Activated B cell treated with CpG ODN at 0.5 μM for 24 hours (primary cell): ENCODE data around the gene SPATS2L. TPM values are rescaled to one million over a fixed set of nuclear protein-coding genes. Genes with fewer than 3 reads are reported as not detected.
A peak's percentile ranks its signal among the peaks of the same experiment; 100 is the strongest.

Source experiments
- ATAC-seq: fragments of 200-7000 bp; cut with Tn5 transposase; one replicate; pipeline ENCODE4 v1.10.0; 2021; ENCODE audit warnings: low read depth, mild to moderate bottlenecking, moderate library complexity
- CTCF ChIA-PET: fragments of 350-600 bp; sonication (Branson Sonifier 250); formaldehyde crosslinking; loops from one replicate; lab custom pipeline; 2021; ENCODE audit warnings: antibody characterized with exemption; lab: Charles Lee
- POLR2A ChIA-PET: fragments of 350-600 bp; sonication (Branson Sonifier 250); formaldehyde crosslinking; loops from one replicate; lab custom pipeline; 2021; ENCODE audit warnings: antibody characterized with exemption; lab: Charles Lee
- DNase-seq: peaks from one replicate; pipeline ENCODE4 v3.0.0; 2022
- H3K27ac Mint-ChIP-seq: one replicate; pipeline ENCODE4 v1.8.0; 2020; ENCODE audit warnings: mixed read lengths
- H3K27me3 Mint-ChIP-seq: one replicate; pipeline ENCODE4 v1.8.0; 2021; ENCODE audit warnings: mixed read lengths
- H3K36me3 Mint-ChIP-seq: one replicate; pipeline ENCODE4 v1.8.0; 2021; ENCODE audit warnings: low read depth, mixed read lengths
- H3K4me1 Mint-ChIP-seq: one replicate; pipeline ENCODE4 v1.8.0; 2021; ENCODE audit warnings: mixed read lengths
- H3K4me3 Mint-ChIP-seq: one replicate; pipeline ENCODE4 v1.8.0; 2020; ENCODE audit warnings: mild to moderate bottlenecking, mixed read lengths
- H3K9me3 Mint-ChIP-seq: one replicate; pipeline ENCODE4 v1.8.0; 2020; ENCODE audit warnings: mixed read lengths
- CTCF ChIP-seq: fragments of 200-600 bp; IDR thresholded peaks from one replicate; pipeline ENCODE4 v1.8.0; 2022; ENCODE audit warnings: antibody characterized with exemption, mild to moderate bottlenecking
- intact Hi-C: fragments of 100-400 bp; cut with micrococcal nuclease; formaldehyde crosslinking; loops from one replicate; pipeline ENCODE4 v1.15.1; 2024
- total RNA-seq: library from RNA; stranded (reverse); gene quantifications from 2 replicates; pipeline ENCODE4 v1.2.3, GENCODE V29; 2022

The SPATS2L gene
- total RNA-seq, 1 donor from 2014 or later: 0.64 TPM

DNA sequence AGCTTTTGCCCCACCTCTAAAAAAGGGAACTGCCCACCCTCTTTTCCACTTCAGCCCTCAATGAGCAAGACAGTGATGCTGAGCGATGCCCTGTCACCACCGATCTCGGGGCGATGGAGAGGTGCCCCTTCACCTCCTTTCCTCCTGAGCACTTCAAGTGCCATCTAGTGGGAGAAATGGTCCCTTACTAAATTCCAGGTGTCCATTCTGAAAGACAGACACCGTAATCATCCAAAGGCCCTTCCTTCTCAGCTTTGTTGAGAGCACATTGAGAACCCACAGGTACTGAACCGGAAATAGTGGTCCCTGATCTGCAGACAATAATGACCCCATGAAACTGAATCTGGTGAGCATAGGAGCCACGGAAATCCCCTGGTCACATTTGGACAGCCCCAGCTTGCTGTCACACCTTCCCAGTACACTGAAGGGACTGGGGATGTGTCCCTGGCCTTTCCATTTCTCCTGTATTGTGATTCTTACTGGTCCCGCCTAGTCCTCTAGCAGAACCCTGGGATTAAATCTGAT is 164.9 kb downstream of the SPATS2L start:
- CTCF ChIA-PET: interaction anchor here (1.5 to 3.0 kb wide), 5 partner anchors 10 to 767 kb away, joined by 5 to 16 read pairs (median 6); no protein-coding TSS in a partner anchor
- no peaks in the 10 kb centered on the region for H3K36me3 Mint-ChIP-seq
- no peak overlapping the region for H3K27ac Mint-ChIP-seq
- H3K4me1 Mint-ChIP-seq: peaks cover 24% of the 10 kb centered on the region
- no peak for TF ChIP-seq CTCF
- peak; percentile 50 for ATAC-seq
- POLR2A ChIA-PET: no interaction called here
- intact Hi-C loops: loop anchor here (1.0 to 5.0 kb wide), 2 partner anchors 99 to 491 kb away; no protein-coding TSS in a partner anchor
- H3K9me3 Mint-ChIP-seq: no peaks in the 10 kb centered on the region
- H3K4me3 Mint-ChIP-seq: no peak overlapping the region
- H3K27me3 Mint-ChIP-seq: no peaks in the 10 kb centered on the region
- no peak for DNase-seq

DNA sequence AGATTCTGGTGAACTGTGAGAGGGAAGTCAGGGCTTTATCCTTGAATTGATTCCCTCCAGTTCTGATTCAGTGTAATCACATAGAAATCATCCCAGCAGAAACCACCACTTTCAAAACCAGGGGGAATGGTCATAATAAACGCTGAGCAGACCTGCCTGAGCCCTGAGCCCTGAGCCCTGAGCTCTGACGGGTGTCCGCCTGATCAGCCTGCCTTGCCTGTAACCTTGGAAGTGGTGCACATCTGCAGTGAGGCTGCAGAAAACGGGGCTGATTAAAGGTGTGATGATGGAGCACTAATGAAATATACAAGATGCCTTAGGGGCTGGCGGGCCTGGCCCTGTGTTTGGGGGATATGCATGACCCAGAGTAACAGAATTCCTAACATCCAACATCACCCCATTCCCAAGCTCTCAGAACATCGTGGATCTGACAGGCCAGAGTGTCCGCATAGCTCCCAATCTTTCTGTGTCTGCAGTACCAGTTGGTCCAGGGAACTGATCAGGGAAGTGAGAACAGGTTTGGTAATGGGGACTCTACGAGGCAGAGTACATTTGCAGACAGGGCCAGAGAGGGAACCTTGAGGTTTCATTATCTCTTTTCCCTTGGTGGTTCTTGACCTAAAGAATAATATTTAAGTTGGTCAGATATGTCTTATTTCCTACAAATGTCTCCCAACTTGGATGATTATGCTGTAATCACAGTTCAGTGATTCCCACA is 165.6 kb downstream of the SPATS2L start:
- H3K4me1 Mint-ChIP-seq: peaks cover 17% of the 10 kb centered on the region
- no peak overlapping the region for H3K27ac Mint-ChIP-seq
- DNase-seq (no peak), ATAC-seq (no peak)
- no peaks in the 10 kb centered on the region for H3K27me3 Mint-ChIP-seq
- H3K36me3 Mint-ChIP-seq: no peaks in the 10 kb centered on the region
- TF ChIP-seq CTCF: no peak
- no peaks in the 10 kb centered on the region for H3K9me3 Mint-ChIP-seq
- ChIA-PET POLR2A (interaction anchor here (0.7 kb wide), 1 partner anchor 559 kb away, joined by 3 read pairs; no protein-coding TSS in a partner anchor), CTCF (interaction anchor here (0.9 to 3.0 kb wide), 6 partner anchors 9 to 768 kb away, joined by 3 to 16 read pairs (median 6); no protein-coding TSS in a partner anchor)
- no peak overlapping the region for H3K4me3 Mint-ChIP-seq
- intact Hi-C loops: loop anchor here (1.0 to 5.0 kb wide), 2 partner anchors 100 to 492 kb away; no protein-coding TSS in a partner anchor

DNA sequence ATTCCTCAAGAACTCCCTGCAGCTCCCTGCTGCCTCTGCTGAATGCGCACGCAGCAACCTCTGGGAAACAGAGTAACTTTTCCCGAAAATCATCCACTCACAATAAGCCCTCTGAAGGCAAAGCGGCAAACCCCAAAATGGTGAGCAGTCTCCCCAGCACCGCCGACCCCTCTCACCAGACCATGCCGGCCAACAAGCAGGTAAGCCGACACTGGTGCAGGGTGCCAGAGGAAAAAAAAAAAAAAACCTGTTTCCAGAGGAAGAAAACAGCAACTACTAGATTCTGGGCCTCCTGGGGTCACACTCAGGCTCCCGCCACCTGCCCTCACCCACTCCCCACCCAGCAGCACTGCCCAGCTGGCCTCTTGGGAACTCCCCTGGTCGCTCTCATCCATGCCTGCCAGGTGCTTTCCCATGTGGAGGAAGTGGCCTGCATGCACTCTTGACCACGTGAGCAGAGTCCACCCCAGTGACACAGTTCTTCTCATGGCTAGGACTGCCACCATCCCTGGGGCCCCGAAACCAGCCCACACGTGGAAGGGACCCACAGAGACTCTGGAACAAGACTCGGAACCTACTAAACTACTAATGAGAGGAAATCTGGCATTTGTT is 166.5 kb downstream of the SPATS2L start:
- H3K4me1 Mint-ChIP-seq: peaks cover 10% of the 10 kb centered on the region
- TF ChIP-seq CTCF: no peak
- H3K27me3 Mint-ChIP-seq: no peaks in the 10 kb centered on the region
- no peak overlapping the region for H3K4me3 Mint-ChIP-seq
- H3K27ac Mint-ChIP-seq: no peak overlapping the region
- no peaks in the 10 kb centered on the region for H3K9me3 Mint-ChIP-seq
- DNase-seq (no peak), ATAC-seq (no peak)
- no peaks in the 10 kb centered on the region for H3K36me3 Mint-ChIP-seq
- ChIA-PET CTCF (interaction anchor here (0.9 to 2.9 kb wide), 3 partner anchors 489 to 769 kb away, joined by 3 to 16 read pairs (median 6); no protein-coding TSS in a partner anchor), POLR2A (interaction anchor here (0.7 kb wide), 1 partner anchor 560 kb away, joined by 3 read pairs; no protein-coding TSS in a partner anchor)
- intact Hi-C loops: loop anchor here (5.0 kb wide), 1 partner anchor 101 kb away; no protein-coding TSS in a partner anchor

- ChIA-PET POLR2A (no interaction called here), CTCF (interaction anchor here (1.8 kb wide), 1 partner anchor 496 kb away, joined by 5 read pairs; no protein-coding TSS in a partner anchor)
- Mint-ChIP-seq H3K4me1 (peaks cover 7% of the 10 kb centered on the region), H3K36me3 (no peaks in the 10 kb centered on the region), H3K9me3 (no peaks in the 10 kb centered on the region), H3K27ac (no peak overlapping the region), H3K4me3 (no peak overlapping the region), H3K27me3 (no peaks in the 10 kb centered on the region)
- no peak for TF ChIP-seq CTCF
- DNase-seq: no peak
- ATAC-seq: no peak
- intact Hi-C loops: no loop called here
These were observed 169.3 kb downstream of the SPATS2L start for GRCh38 chr2:200475795-200476194.
